ENCODE data around the gene PADI1.

Gene PADI1

GRCh38 chr1:17244821-17245740, 40.2 kb downstream of the PADI1 start:
- DNase-seq: no peak

- no peak for DNase-seq
These were observed 40.9 kb downstream of the PADI1 start for GRCh38 chr1:17245816-17246325.

- no peak for DNase-seq
These were observed 42.0 kb downstream of the PADI1 start for GRCh38 chr1:17246971-17247370.

GRCh38 chr1:17248781-17249180, 43.9 kb downstream of the PADI1 start, which contains the start of gene PADI3:
Gene PADI3 (plus strand): TSS chr1:17249098. CDS start chr1:17249138, 40 bp downstream.
- DNase-seq: no peak

- no peak for DNase-seq
These were observed 45.7 kb downstream of the PADI1 start for GRCh38 chr1:17250601-17251000.

GRCh38 chr1:17251246-17251645, 46.3 kb downstream of the PADI1 start:
- no peak for DNase-seq

- DNase-seq: no peak
These were observed 46.9 kb downstream of the PADI1 start for GRCh38 chr1:17251701-17252376.

- DNase-seq: no peak
These were observed 50.4 kb downstream of the PADI1 start for GRCh38 chr1:17255336-17255735.

- no peak for DNase-seq
These were observed 53.3 kb downstream of the PADI1 start for GRCh38 chr1:17258116-17258757.

GRCh38 chr1:17258758-17259130, 53.8 kb downstream of the PADI1 start:
- DNase-seq: no peak

GRCh38 chr1:17259233-17259873, 54.4 kb downstream of the PADI1 start:
- no peak for DNase-seq

- no peak for DNase-seq
These were observed 55.3 kb downstream of the PADI1 start for GRCh38 chr1:17260264-17260663.

- no peak for DNase-seq
These were observed 55.8 kb downstream of the PADI1 start for GRCh38 chr1:17260738-17261137.

GRCh38 chr1:17263936-17264335, 59.0 kb downstream of the PADI1 start:
- DNase-seq: no peak

GRCh38 chr1:17264470-17264869, 59.5 kb downstream of the PADI1 start:
- no peak for DNase-seq

GRCh38 chr1:17265162-17265561, 60.2 kb downstream of the PADI1 start:
- DNase-seq: no peak

GRCh38 chr1:17265950-17266349, 61.0 kb downstream of the PADI1 start:
- DNase-seq: no peak

- no peak for DNase-seq
These were observed 66.2 kb downstream of the PADI1 start for GRCh38 chr1:17270891-17271765.

GRCh38 chr1:17272066-17272465, 67.1 kb downstream of the PADI1 start:
- DNase-seq: no peak

- DNase-seq: no peak
These were observed 67.7 kb downstream of the PADI1 start for GRCh38 chr1:17272646-17273045.

GRCh38 chr1:17273096-17273495, 68.2 kb downstream of the PADI1 start:
- no peak for DNase-seq

All from activated T-cell treated with anti-CD3 and anti-CD28 coated beads, Interleukin-2, amount 50 U/mL, for 1 hour (primary cell).